Mesenchymal stem cell (in vitro differentiated cells and primary cell): ENCODE results near the gene ECEL1.
"Not testable (repeated sequence)": the region's sequence is repeated elsewhere in the genome, so short reads cannot be mapped to it uniquely, and the experiment has no call there.

Source experiments
- DNase-seq: peaks from one replicate; pipeline ENCODE4 v3.0.0-alpha.2; 2013
- H2AFZ ChIP-seq: one replicate; pipeline ENCODE4 v1.6.1; 2013; ENCODE audit warnings: low read depth, mild to moderate bottlenecking, control low read depth, inconsistent platforms, low read length, moderate library complexity
- H2AK5ac ChIP-seq: 2 replicates; pipeline ENCODE4 v1.6.1; 2013; ENCODE audit warnings: low read length, moderate library complexity, mild to moderate bottlenecking, inconsistent platforms; ENCODE audit not compliant: severe bottlenecking
- H2BK120ac ChIP-seq: one replicate; pipeline ENCODE4 v1.6.1; 2013; ENCODE audit warnings: low read depth, mild to moderate bottlenecking, inconsistent platforms, low read length, moderate library complexity
- H2BK12ac ChIP-seq, 2 experiments: one replicate each; pipeline ENCODE4 v1.6.1; 2013; ENCODE audit warnings: inconsistent platforms in 2 of 2, low read length in 2 of 2, mild to moderate bottlenecking in 2 of 2, moderate library complexity in 2 of 2, control low read depth in 1 of 2
- H2BK15ac ChIP-seq: one replicate; pipeline ENCODE4 v1.6.1; 2013; ENCODE audit warnings: mild to moderate bottlenecking, low read depth, inconsistent platforms; ENCODE audit not compliant: poor library complexity, severe bottlenecking
- H2BK5ac ChIP-seq: 2 replicates; pipeline ENCODE4 v1.6.1; 2013; ENCODE audit warnings: low read depth, mild to moderate bottlenecking, low read length, control low read depth, inconsistent platforms; ENCODE audit not compliant: poor library complexity, severe bottlenecking
- H3K14ac ChIP-seq, 2 experiments: one replicate each; pipeline ENCODE4 v1.6.1; 2013; ENCODE audit warnings: inconsistent platforms in 2 of 2, low read length in 2 of 2, control low read depth in 1 of 2, mild to moderate bottlenecking in 1 of 2, moderate library complexity in 1 of 2
- H3K18ac ChIP-seq, 2 experiments: one replicate each; pipeline ENCODE4 v1.6.1; 2013; ENCODE audit warnings: inconsistent platforms in 2 of 2, low read length in 2 of 2, control low read depth in 1 of 2, low read depth in 1 of 2, mild to moderate bottlenecking in 1 of 2
- H3K23ac ChIP-seq, 2 experiments: one replicate each; pipeline ENCODE4 v1.6.1; 2013; ENCODE audit warnings: inconsistent platforms in 2 of 2, low read length in 2 of 2, mild to moderate bottlenecking in 2 of 2, moderate library complexity in 2 of 2, control low read depth in 1 of 2
- H3K27ac ChIP-seq: 2 replicates; pipeline ENCODE4 v1.5.1; 2013; ENCODE audit warnings: mild to moderate bottlenecking, moderate library complexity, low read length, control low read depth, inconsistent platforms; ENCODE audit not compliant: poor library complexity, severe bottlenecking
- H3K27me3 ChIP-seq, 2 experiments: 2 replicates each; pipeline versions ENCODE4 v1.6.1 to v1.7.0; 2013; ENCODE audit warnings: low read length in 2 of 2, mild to moderate bottlenecking in 2 of 2, moderate library complexity in 2 of 2, control low read depth in 1 of 2, inconsistent platforms in 1 of 2; ENCODE audit not compliant: control insufficient read depth in 1 of 2, insufficient read depth in 1 of 2
- H3K36me3 ChIP-seq, 2 experiments: 2 replicates each; pipeline versions ENCODE4 v1.6.1 to v1.7.0; 2013; ENCODE audit warnings: low read length in 2 of 2, control low read depth in 1 of 2, inconsistent platforms in 1 of 2, low read depth in 1 of 2, mild to moderate bottlenecking in 1 of 2; ENCODE audit not compliant: insufficient read depth in 2 of 2, control insufficient read depth in 1 of 2
- H3K4ac ChIP-seq, 2 experiments: one replicate each; pipeline ENCODE4 v1.6.1; 2013; ENCODE audit warnings: inconsistent platforms in 2 of 2, low read length in 2 of 2, mild to moderate bottlenecking in 2 of 2, moderate library complexity in 2 of 2, control low read depth in 1 of 2, low read depth in 1 of 2
- H3K4me1 ChIP-seq: 2 replicates; pipeline ENCODE4 v1.6.1; 2013; ENCODE audit warnings: low read depth, low read length, control low read depth; ENCODE audit not compliant: control insufficient read depth, insufficient read depth
- H3K4me2 ChIP-seq: 2 replicates; pipeline ENCODE4 v1.6.1; 2013; ENCODE audit warnings: low read length, mild to moderate bottlenecking, inconsistent platforms; ENCODE audit not compliant: poor library complexity, severe bottlenecking
- H3K4me3 ChIP-seq, 2 experiments: 2 replicates each; pipeline versions ENCODE4 v1.5.1 to v1.7.0; 2013; ENCODE audit warnings: low read length in 2 of 2, mild to moderate bottlenecking in 2 of 2, control low read depth in 1 of 2, low read depth in 1 of 2; ENCODE audit not compliant: insufficient read depth in 1 of 2
- H3K79me1 ChIP-seq: replicated peaks from 2 replicates; pipeline ENCODE4 v1.6.1; 2013; ENCODE audit warnings: mild to moderate bottlenecking, control low read depth, low read length, inconsistent platforms; ENCODE audit not compliant: poor library complexity, severe bottlenecking
- H3K9ac ChIP-seq: 2 replicates; pipeline ENCODE4 v1.7.0; 2013; ENCODE audit warnings: mild to moderate bottlenecking, low read length, moderate library complexity
- H3K9me3 ChIP-seq: 2 replicates; pipeline ENCODE4 v1.7.0; 2013; ENCODE audit warnings: mild to moderate bottlenecking, low read length; ENCODE audit not compliant: control insufficient read depth
- H4K8ac ChIP-seq: one replicate; pipeline ENCODE4 v1.6.1; 2013; ENCODE audit warnings: inconsistent platforms, mild to moderate bottlenecking, low read length, moderate library complexity
- H4K91ac ChIP-seq: one replicate; pipeline ENCODE4 v1.6.1; 2013; ENCODE audit warnings: mild to moderate bottlenecking, low read length, inconsistent platforms
- WGBS: methylation state at CpG from one replicate; pipeline ENCODE4 v1.1.7; 2013; ENCODE audit warnings: mixed read lengths; 5-methylcytosine and 5-hydroxymethylcytosine counted together

The ECEL1 gene

GRCh38 chr2:232447638-232448303 is 39.9 kb downstream of the ECEL1 start:
- Histone ChIP-seq H3K9ac (no peak overlapping the region), H3K27me3 (peaks cover 18 to 25% of the 10 kb centered on the region in 2 experiments), H3K4me2 (no peak overlapping the region), H3K79me1 (no peaks in the 10 kb centered on the region), H2BK15ac (no peak overlapping the region), H3K14ac (no peak overlapping the region), H2AK5ac (no peak overlapping the region), H3K4ac (no peak overlapping the region), H2AFZ (no peak overlapping the region), H2BK12ac (no peak overlapping the region), H3K9me3 (no peaks in the 10 kb centered on the region), H4K91ac (no peak overlapping the region), H3K36me3 (no peaks in the 10 kb centered on the region), H3K23ac (no peak overlapping the region), H2BK5ac (no peak overlapping the region), H3K18ac (no peak overlapping the region), H3K27ac (no peak overlapping the region), H2BK120ac (no peak overlapping the region), H3K4me3 (no peak overlapping the region), H3K4me1 (peaks cover 4% of the 10 kb centered on the region), H4K8ac (no peak overlapping the region)
- DNase-seq: no peak
- 83% methylated on average over 18 of the region's 18 CpGs for WGBS

GRCh38 chr2:232447091-232447620 is 40.5 kb downstream of the ECEL1 start:
- Histone ChIP-seq H3K27ac (no peak overlapping the region), H3K18ac (no peak overlapping the region), H4K8ac (no peak overlapping the region), H2BK120ac (no peak overlapping the region), H4K91ac (no peak overlapping the region), H2BK5ac (no peak overlapping the region), H2AK5ac (no peak overlapping the region), H2BK15ac (no peak overlapping the region), H3K79me1 (no peaks in the 10 kb centered on the region), H3K9me3 (no peaks in the 10 kb centered on the region), H3K4me2 (no peak overlapping the region), H3K23ac (no peak overlapping the region), H3K4me1 (peaks cover 4% of the 10 kb centered on the region), H3K4ac (no peak overlapping the region), H3K9ac (no peak overlapping the region), H2AFZ (no peak overlapping the region), H3K14ac (peak overlapping the region in 1 of 2 experiments; percentile 55), H3K4me3 (no peak overlapping the region), H3K36me3 (no peaks in the 10 kb centered on the region), H2BK12ac (no peak overlapping the region), H3K27me3 (peaks cover 18 to 25% of the 10 kb centered on the region in 2 experiments)
- no peak for DNase-seq
- WGBS: 80% methylated on average over 9 of the region's 9 CpGs

DNA sequence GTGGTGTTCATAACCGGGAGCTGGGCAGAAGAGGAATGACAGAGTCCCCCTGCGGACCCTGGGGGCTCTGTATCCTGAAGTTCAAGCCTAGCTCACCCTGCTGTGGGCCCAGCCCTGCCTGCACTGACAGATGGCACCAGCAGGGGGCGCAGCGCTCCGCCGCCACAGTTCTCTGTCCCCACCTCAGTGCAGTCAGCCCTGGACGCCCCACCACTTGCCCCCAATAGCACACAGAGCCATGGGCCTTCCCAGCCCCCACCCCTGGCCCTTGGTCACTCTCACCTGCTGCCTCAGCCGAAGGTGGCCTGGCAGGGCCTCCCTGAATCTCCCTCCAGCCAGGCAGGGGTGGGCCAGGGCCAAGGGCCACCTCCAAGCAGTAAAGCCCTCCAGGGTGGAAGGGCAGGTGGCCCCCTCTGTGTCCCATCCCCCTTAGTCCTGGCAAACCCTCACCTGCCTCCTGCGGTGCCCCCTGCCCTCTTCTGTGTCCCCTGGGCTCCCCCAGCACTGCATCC is 41.3 kb downstream of the ECEL1 start:
- H2BK120ac ChIP-seq, H3K79me1 ChIP-seq, H2BK5ac ChIP-seq, H3K23ac ChIP-seq, H3K14ac ChIP-seq, H2BK12ac ChIP-seq, H3K36me3 ChIP-seq, H3K4me3 ChIP-seq, DNase-seq, H3K9me3 ChIP-seq, H4K8ac ChIP-seq, H3K4me1 ChIP-seq, H3K18ac ChIP-seq, H2AFZ ChIP-seq, H3K4me2 ChIP-seq, H2BK15ac ChIP-seq, H3K27ac ChIP-seq, H2AK5ac ChIP-seq, H3K9ac ChIP-seq, H3K4ac ChIP-seq: not testable (repeated sequence)
- Histone ChIP-seq H4K91ac (peak overlapping the region; percentile 86), H3K27me3 (peaks cover 15 to 22% of the 10 kb centered on the region in 2 experiments)
- WGBS: 41% methylated on average over 6 of the region's 9 CpGs

DNA sequence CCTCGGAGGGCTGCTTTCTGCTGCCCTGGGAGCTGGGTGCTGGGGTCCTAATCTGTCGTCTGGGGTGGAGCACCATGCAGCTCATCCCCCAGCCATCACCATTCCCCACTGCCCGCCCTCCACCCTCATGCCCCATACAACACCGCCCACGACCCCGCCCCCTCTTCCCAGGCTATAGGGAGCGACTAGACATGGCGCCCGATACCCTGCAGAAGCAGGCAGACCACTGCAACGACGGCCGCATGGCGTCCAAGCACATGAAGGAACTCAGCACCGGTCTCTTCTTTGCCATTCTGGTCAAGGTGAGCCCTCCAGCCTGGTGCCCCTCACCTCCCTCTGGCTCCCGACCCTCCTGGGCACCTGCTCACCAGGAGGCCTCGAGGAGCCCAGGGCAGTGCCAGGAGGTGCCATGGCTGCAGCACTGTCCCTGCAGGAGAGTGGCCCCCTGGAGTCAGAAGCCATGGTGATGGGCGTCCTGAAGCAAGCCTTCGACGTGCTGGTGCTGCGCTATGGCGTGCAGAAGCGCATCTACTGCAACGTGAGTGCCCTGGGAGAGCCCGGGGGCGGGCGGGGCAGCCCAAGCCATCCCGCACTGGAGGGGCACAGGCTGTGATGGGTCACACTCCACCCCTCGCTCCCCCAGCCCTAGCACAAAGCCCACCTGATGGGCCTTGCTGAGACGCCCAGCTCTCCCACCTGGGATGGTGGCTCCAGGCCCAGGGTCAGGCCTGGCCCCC is 42.3 kb downstream of the ECEL1 start:
- not testable (repeated sequence) for H3K18ac ChIP-seq, H3K4ac ChIP-seq, H2AK5ac ChIP-seq, H4K91ac ChIP-seq, H3K4me1 ChIP-seq, H2BK5ac ChIP-seq, H2BK12ac ChIP-seq, H2BK15ac ChIP-seq, H3K4me3 ChIP-seq, H3K9me3 ChIP-seq, H2BK120ac ChIP-seq, H3K14ac ChIP-seq, DNase-seq, H2AFZ ChIP-seq, H4K8ac ChIP-seq, H3K36me3 ChIP-seq, H3K27ac ChIP-seq, H3K23ac ChIP-seq, H3K4me2 ChIP-seq, H3K79me1 ChIP-seq, H3K9ac ChIP-seq
- H3K27me3 ChIP-seq: peaks cover 22 to 23% of the 10 kb centered on the region in 2 experiments
- 79% methylated on average over 15 of the region's 29 CpGs for WGBS
